T-helper 9 cell (primary cell): ENCODE data around the gene BRSK1.
"Not testable (repeated sequence)": the region's sequence is repeated elsewhere in the genome, so short reads cannot be mapped to it uniquely, and the experiment has no call there.

ENCODE experiments used
- DNase-seq: peaks from one replicate; pipeline ENCODE4 v3.0.0-alpha.2; 2020

The BRSK1 gene

GRCh38 chr19:55305491-55305890, 21.7 kb downstream of the BRSK1 start:
- DNase-seq: peak; percentile 45

GRCh38 chr19:55305983-55306562, 22.3 kb downstream of the BRSK1 start:
- no peak for DNase-seq

- DNase-seq: no peak
Measured at GRCh38 chr19:55306712-55307111, 22.9 kb downstream of the BRSK1 start.

- no peak for DNase-seq
Measured at GRCh38 chr19:55308281-55308680, 24.5 kb downstream of the BRSK1 start.

GRCh38 chr19:55309448-55309847, 25.7 kb downstream of the BRSK1 start:
- DNase-seq: no peak

GRCh38 chr19:55310498-55310897, 26.7 kb downstream of the BRSK1 start:
- no peak for DNase-seq

- no peak for DNase-seq
Measured at GRCh38 chr19:55311397-55311796, 27.6 kb downstream of the BRSK1 start.

- no peak for DNase-seq
Measured at GRCh38 chr19:55311797-55312196, 28.0 kb downstream of the BRSK1 start.

GRCh38 chr19:55312621-55313512, 29.1 kb downstream of the BRSK1 start:
- DNase-seq: no peak

GRCh38 chr19:55314396-55314795, 30.6 kb downstream of the BRSK1 start:
- DNase-seq: no peak

- DNase-seq: no peak
Measured at GRCh38 chr19:55315956-55316525, 32.2 kb downstream of the BRSK1 start.

GRCh38 chr19:55316646-55317045, 32.8 kb downstream of the BRSK1 start:
- DNase-seq: no peak

GRCh38 chr19:55319785-55320184, 36.0 kb downstream of the BRSK1 start:
- DNase-seq: no peak

- no peak for DNase-seq
Measured at GRCh38 chr19:55320844-55321419, 37.1 kb downstream of the BRSK1 start.

GRCh38 chr19:55321466-55322137, 37.8 kb downstream of the BRSK1 start:
- no peak for DNase-seq

GRCh38 chr19:55322204-55322885, 38.5 kb downstream of the BRSK1 start:
- DNase-seq: no peak

- DNase-seq: no peak
Measured at GRCh38 chr19:55324662-55325061, 40.9 kb downstream of the BRSK1 start.

GRCh38 chr19:55325172-55325571, 41.4 kb downstream of the BRSK1 start, which contains the start of gene TMEM150B:
TMEM150B (minus strand) TSS chr19:55325341; CDS start chr19:55321036, 4,305 bp downstream.
- DNase-seq: no peak

GRCh38 chr19:55328774-55329318, 45.0 kb downstream of the BRSK1 start:
- not testable (repeated sequence) for DNase-seq

- DNase-seq: not testable (repeated sequence)
Measured at GRCh38 chr19:55329791-55330190, 46.0 kb downstream of the BRSK1 start.

- DNase-seq: no peak
Measured at GRCh38 chr19:55333870-55334269, 50.1 kb downstream of the BRSK1 start.

- DNase-seq: no peak
Measured at GRCh38 chr19:55336101-55336500, 52.3 kb downstream of the BRSK1 start.
